Hematopoietic multipotent progenitor cell treated with erythropoietin and hydrocortisone succinate and interleukin-3 and kit ligand, for 17 days (in vitro differentiated cells): ENCODE measurements around the gene SVOP.
"Not testable (repeated sequence)": the region's sequence is repeated elsewhere in the genome, so short reads cannot be mapped to it uniquely, and the experiment has no call there.

Source experiments
- DNase-seq: peaks from one replicate; pipeline ENCODE4 v3.0.0-alpha.2; 2015; ENCODE audit warnings: low spot score

SVOP gene

DNA sequence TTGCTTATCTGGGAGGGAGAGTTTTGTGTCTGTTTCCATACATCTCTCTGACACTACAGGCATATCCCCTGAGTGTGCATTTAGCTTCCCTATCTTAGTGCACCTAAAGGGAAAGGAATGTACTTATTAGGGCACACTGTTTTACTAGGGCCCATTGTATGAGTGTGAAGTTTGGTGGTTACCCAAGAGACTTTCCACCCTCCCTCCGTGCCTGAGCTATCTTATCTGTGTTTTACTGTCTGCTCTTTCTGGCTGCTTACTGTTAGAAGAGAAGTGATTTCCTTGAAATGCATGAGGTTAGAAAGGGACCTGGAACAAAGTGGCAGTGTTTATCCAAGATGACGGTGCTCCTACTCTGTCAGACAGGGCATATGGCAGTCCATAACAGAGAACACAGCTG is 8.5 kb upstream of the SVOP start:
- no peak for DNase-seq

GRCh38 chr12:109028624-109029023 is 7.8 kb upstream of the SVOP start:
- DNase-seq: not testable (repeated sequence)

- no peak for DNase-seq
Observed at GRCh38 chr12:109027767-109028166, 6.9 kb upstream of the SVOP start.

GRCh38 chr12:109020146-109020795 is 597 bp downstream of the SVOP start:
- DNase-seq: no peak

DNA sequence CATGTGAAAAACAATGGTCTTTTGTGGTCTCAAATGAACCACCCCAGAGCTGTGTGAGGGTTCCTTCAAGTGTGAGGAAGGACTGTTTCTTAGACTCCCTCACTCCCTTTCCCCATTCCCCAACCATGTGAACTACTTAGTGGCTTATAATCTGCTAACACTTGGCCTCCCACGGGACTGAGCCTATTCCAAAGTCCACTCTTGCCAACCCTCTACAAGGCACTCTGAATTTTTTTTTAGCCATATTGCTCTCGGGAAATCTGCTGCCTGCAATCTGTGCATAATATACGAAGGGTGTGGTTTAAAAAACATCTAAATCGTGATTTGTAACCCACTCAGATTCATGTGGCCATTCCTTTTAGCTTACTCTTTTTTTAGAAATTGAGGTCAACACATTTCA is 2.6 kb downstream of the SVOP start:
- DNase-seq: no peak

GRCh38 chr12:109016978-109017377 is 3.9 kb downstream of the SVOP start:
- DNase-seq: no peak

DNA sequence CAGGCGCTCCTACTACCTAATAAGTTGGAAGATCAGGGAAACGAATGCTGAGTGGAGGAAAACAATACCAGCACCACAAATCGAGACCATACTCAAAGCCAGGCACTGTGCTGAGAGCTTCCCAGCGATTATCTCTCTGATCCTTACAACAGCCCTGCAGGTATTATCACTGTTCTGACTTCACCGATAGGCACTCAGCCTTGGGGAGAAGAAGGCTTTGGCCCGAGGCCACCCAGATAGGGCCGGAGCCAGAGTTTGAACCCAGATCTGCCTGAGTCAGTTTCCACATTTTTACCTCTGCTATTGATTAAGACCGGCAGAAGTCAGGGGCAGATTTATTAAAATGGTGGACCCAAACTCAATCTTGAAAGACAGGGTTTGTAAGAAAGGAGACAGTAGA is 4.9 kb downstream of the SVOP start:
- no peak for DNase-seq

GRCh38 chr12:109014984-109015765 is 5.7 kb downstream of the SVOP start:
- DNase-seq: no peak

DNA sequence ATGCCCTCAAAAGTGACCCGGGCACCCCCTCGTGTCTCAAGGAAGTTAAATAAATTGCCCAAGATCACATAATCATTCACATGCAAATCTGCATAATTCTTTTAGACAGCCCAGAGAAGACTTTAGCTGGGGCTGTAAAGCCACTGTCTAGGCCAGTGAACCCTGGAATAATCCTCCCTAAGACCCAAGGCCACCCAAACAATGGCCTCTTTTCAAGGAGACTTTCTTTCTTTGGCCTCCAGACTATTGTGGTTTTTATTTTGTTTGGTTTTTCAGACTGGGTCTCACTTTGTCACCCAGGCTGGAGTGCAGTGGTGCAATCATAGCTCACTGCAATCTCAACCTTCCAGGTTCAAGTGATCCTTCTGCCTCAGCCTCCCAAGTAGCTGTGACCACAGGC is 10.6 kb downstream of the SVOP start:
- DNase-seq: no peak

DNA sequence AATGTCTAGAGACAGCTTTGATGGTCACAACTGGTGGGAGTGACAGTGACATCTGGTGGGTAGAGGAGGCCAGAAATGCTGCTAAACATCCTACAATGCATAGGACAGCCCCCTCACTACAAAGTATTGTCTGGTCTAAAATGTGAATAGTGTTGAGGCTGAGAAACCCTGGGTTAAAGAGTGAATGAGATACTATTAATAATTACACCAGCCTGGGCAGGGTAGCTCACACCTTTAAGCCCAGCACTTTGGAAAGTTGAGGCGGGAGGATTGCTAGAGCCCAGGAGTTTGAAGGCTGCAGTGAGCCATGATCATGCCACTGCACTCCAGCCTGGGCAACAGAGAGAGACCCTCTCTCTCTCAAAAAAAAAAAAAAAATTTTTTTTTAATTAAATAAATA is 11.1 kb downstream of the SVOP start:
- DNase-seq: no peak

DNA sequence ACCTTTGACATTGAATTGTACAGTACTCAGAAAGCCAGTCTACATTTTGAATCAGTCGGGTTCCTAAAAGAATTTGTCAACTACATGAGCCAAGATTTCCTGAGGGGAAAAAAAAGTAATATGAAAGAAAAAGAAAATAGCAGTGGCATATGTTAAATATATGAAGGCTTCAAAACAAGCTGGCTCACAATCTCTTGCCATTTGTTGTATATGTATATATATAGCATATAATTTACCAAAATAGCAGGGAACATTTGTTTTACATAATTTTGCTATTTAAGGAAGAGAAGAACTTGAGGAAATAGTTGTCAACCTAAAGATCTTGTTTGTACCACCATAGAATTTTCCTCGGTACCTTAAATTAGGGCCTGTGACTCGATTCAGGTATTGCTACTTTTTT is 16.9 kb downstream of the SVOP start:
- DNase-seq: no peak

GRCh38 chr12:108996320-108996719 is 24.5 kb downstream of the SVOP start:
- DNase-seq: no peak

DNA sequence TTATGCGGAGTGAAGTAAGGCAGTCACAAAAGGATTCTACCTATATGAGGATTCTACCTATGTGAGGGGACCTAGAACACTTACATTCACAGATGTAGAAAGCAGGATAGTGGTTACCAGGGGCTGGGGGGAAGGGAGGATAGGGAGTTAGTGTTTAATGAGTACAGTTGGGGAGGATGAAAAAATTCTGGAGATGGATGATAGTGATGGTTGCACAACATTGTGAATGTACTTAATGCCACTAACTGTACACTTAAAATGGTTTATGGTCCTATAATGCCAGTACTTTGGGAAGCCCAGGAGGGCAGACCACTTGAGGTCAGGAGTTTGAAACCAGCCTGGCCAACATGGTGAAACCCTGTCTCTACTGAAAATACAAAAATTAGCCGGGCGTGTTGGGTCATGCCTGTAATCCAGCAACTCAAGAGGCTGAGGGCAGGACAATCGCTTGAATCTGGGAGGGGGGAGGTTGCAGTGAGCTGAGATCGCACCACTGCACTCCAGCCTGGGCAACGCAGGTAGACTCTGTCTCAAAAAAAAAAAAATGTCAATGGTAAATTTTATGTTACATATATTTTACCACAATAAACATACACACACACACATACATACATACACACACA is 25.4 kb downstream of the SVOP start:
- DNase-seq: no peak

GRCh38 chr12:108990103-108990502 is 30.8 kb downstream of the SVOP start:
- DNase-seq: not testable (repeated sequence)

- DNase-seq: no peak
Observed at GRCh38 chr12:108989376-108989775, 31.5 kb downstream of the SVOP start.

- no peak for DNase-seq
Observed at GRCh38 chr12:108985750-108986149, 35.1 kb downstream of the SVOP start.

DNA sequence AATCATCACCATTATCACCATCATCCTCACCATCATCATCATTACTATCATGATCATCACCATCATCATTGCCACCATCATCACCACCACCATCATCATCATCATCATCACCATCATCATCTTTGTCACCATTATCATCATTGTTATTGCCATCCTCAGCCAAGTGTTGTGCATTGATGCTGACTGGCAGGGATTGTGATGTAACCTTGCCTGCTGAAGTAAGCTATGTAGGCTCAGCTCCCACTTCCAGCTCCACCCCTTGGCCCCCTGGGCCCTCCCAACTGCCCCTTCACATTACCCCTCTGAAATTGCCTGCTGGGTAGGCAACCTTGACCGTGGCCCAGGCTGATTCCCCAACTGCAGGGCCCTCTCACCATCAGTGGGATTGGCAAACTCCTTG is 37.6 kb downstream of the SVOP start:
- DNase-seq: no peak

DNA sequence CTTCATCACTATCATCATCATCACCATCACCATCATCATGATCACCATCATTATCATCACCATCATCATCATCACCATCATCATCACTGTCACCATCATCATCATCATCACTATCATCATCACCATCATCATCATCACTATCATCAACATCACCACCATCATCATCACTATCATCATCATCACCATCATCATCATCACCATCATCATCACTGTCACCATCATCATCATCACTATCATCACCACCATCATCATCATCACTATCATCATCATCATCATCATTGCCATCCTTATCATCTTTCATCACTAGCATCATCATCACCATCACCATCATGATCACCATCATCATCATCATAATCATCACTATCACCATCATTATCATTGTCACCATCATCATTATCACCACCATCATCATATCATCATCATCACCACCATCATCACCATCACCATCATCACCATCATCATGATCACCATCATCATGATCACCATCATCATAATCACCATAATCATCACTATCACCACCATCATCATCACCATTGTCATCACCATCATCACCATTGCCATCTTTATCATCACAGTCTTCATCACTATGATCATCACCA is 38.1 kb downstream of the SVOP start:
- no peak for DNase-seq

DNA sequence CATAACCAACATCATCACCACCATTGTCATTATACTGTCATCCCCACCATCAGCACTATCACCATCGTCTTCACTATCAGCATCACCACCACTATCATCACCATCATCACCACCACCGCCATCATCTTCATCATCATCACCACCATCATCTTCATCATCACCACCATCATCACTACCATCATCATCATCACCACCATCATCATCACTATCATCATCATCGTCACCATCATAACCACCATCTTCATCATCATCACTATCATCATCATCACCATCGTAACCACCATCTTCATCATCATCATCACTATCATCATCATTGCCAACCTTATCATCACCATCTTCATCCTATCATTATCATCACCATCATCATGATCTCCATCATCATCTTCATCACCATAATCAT is 39.0 kb downstream of the SVOP start:
- DNase-seq: no peak

- no peak for DNase-seq
Observed at GRCh38 chr12:108980831-108981618, 39.8 kb downstream of the SVOP start.

DNA sequence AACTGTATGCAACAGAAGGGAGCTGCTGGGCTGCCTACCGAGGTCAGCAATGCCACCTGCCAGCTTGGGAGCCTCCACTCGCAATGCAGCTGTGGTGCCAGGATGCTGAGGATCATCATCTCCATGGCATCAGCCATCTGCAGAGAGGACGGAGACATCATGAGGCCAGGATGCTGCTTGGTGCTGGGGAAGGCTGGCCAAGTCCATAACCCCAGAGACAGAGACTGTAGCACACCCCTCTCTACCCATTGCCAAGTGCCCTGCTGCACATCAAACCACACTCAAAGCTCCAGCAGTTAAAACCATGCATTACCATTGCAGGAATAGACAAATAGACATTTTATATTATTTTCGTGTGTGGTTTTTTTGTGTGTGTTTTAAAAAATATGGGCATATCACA is 43.5 kb downstream of the SVOP start:
- no peak for DNase-seq

DNA sequence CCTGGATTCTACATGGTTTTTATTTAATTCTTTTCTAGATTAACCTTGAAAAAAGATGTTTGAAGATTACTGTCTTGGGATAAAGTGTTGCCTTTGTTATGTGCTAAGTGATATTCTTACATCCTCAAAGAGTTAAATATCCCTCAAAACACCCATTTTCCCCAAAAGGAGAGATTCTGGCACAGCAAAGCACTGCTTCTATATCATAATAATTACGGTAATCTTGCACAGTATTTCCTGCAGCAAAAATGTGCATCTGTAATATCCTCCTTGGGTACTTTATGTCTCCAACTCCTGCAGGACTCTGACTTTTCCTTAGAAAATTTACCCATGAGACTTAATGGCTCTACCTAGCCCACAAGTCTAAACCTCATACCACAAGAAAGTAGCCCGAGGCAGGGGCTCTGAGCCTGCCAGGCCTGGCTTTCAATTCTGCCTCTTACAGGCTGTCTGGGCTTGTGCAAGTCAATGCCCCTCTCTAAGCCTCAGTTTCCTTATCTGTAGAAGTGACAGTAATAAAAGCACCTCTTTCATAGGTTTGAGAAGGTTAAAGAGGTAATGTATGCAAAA is 45.8 kb downstream of the SVOP start:
- no peak for DNase-seq
